22Rv1 (cell line): ENCODE results near the gene CACNA1C.

Experiments used
- CTCF ChIP-seq: fragments of 450-650 bp; IDR thresholded peaks from 2 replicates; pipeline ENCODE4 v1.5.1; 2017; ENCODE audit warnings: mild to moderate bottlenecking
- ZFX ChIP-seq: fragments of 450-650 bp; IDR thresholded peaks from 2 replicates; pipeline ENCODE4 v1.6.1; 2017; ENCODE audit warnings: antibody characterized with exemption, borderline replicate concordance

GRCh38 chr12:2343681-2344080 is 290.9 kb downstream of the CACNA1C start:
- TF ChIP-seq CTCF (no peak), ZFX (no peak)
